ENCODE data around the gene PIN1. TPM values are rescaled to one million over a fixed set of nuclear protein-coding genes. Genes with fewer than 3 reads are reported as not detected.
"Not testable (repeated sequence)": the region's sequence is repeated elsewhere in the genome, so short reads cannot be mapped to it uniquely, and the experiment has no call there.

The PIN1 gene
- total RNA-seq (100 to 1,000 TPM; 228 to 232 TPM), polyA plus RNA-seq (ENCODE audit: insufficient read depth, low read depth, low replicate concordance) (209 TPM)
- long read RNA-seq, donor 1, full-length matches to known transcripts = 75 of 75 reads
- long read RNA-seq, donor 1, partial matches to known transcripts = 0 of 75 reads
- long read RNA-seq, donor 1, other reads (novel, unspliced or antisense) = 0 of 75 reads
- long read RNA-seq, donor 2, full-length matches to known transcripts = 34 of 34 reads
- long read RNA-seq, donor 2, partial matches to known transcripts = 0 of 34 reads
- long read RNA-seq, donor 2, other reads (novel, unspliced or antisense) = 0 of 34 reads

GRCh38 chr19:9834726-9835506, at the start of gene PIN1:
PIN1 (plus strand) TSS chr19:9835318; CDS start chr19:9835345, 27 bp downstream.
- 0 to 1% methylated on average over 9 to 73 of the region's 73 CpGs for WGBS, 2 donors
- H3K27ac ChIP-seq = peak within 1 kb of the TSS; percentile 77 to 83
- H3K4me3 ChIP-seq = peak within 1 kb of the TSS; percentile 81 to 96
- peaks cover 19% of the 10 kb centered on the region for H3K4me1 ChIP-seq
- TF ChIP-seq CTCF (IDR thresholded peaks at IDR 0.05) (peak in 2 of 3 experiments; percentile 58 to 63), POLR2A (IDR thresholded peaks at IDR 0.05) (no peak)
- DNase-seq = peak; percentile 100
- H3K27me3 ChIP-seq = no peaks in the 10 kb centered on the region
- H3K36me3 ChIP-seq (ENCODE audit: low read depth, missing control alignments) = no peaks in the 10 kb centered on the region
- intact Hi-C loops (cut with DNase I; ENCODE audit: low total_unique reads) = no loop called here
- H3K9me3 ChIP-seq = no peaks in the 10 kb centered on the region

DNA sequence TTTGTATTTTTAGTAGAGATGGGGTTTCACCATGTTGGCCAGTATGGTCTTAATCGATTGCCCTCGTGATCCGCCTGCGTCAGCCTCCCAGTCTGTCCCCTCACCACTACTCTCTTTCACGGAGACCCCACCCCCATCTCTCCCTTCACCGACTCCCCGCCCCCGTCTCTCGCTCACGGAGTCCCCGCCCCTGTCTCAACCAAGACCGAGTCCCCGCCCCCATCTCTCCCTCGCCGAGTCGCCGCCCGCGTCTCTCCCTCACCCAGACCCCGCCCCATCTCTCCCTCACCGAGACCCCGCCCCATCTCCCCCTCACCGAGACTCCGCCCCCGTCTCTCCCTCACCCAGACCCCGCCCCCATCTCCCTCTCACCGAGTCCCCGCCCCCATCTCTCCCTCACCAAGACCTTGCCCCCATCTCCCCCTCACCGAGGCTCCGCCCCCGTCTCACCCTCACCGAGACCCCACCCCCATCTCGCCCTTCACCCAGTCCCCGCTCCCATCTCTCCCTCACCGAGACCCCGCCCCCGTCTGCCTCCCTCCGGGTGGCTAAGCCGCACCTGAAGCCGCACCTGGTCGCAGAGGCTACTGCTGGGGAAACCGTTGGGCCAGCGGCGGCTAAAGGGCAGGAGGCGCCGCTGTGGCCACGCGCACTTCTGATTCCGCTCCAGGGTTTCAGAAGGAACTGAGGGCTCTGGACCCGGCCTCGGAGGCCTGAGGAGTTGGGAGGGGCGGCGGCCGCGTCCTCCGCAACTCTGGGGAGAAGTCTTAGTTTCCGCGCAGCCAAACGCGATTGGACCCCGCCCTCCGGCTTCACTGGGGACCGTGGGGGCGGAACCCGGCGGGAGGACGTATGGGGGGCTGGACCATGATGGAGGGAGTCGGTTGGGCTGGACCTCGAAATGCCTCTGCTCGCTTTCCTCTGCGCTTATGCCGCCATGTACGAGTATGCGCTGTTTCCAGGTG, 49.5 kb upstream of the PIN1 start:
- intact Hi-C loops (cut with DNase I; ENCODE audit: low total_unique reads) = no loop called here

DNA sequence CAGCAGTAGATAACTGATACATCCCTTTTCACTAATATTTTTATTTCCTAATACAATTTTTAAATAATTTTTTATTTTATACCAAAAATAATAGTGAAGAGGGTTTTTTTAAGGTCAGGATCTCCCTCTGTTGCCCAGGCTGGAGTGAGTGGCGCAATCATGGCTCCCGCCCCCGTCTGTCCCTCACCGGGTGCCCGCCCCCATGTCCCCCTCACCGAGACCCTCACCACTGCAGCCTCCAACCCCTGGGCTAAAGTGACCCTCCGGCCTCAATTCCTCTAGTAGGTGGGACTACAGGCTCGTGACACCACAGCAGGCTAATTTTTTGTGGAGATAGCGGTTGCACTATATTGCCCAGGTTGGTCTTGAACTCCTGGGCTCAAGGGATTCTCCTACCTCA, 48.8 kb upstream of the PIN1 start:
- Histone ChIP-seq H3K27ac (peak overlapping the region; percentile 99), H3K36me3 (ENCODE audit: low read depth, missing control alignments) (no peaks in the 10 kb centered on the region), H3K4me1 (peaks cover 36% of the 10 kb centered on the region), H3K9me3 (no peaks in the 10 kb centered on the region), H3K27me3 (no peaks in the 10 kb centered on the region), H3K4me3 (peak overlapping the region; percentile 78 to 89)
- intact Hi-C loops (cut with DNase I; ENCODE audit: low total_unique reads) = no loop called here
- TF ChIP-seq CTCF (IDR thresholded peaks at IDR 0.05) (no peak), POLR2A (IDR thresholded peaks at IDR 0.05) (no peak)
- 39 to 40% methylated on average over 9 of the region's 9 CpGs for WGBS, 2 donors
- DNase-seq = no peak

More for the DNA sequence above, 49.5 kb upstream of the PIN1 start:
- no peaks in the 10 kb centered on the region for H3K27me3 ChIP-seq
- no peaks in the 10 kb centered on the region for H3K9me3 ChIP-seq
- peaks cover 29% of the 10 kb centered on the region for H3K4me1 ChIP-seq
- peak overlapping the region; percentile 78 to 89 for H3K4me3 ChIP-seq
- WGBS, 2 donors = 1 to 2% methylated on average over 56 to 66 of the region's 74 CpGs
- TF ChIP-seq POLR2A (IDR thresholded peaks at IDR 0.05) (peak; percentile 51), CTCF (IDR thresholded peaks at IDR 0.05) (peak in 1 of 3 experiments; percentile 8)
- peak; percentile 99 for DNase-seq
- peak overlapping the region; percentile 99 for H3K27ac ChIP-seq
- H3K36me3 ChIP-seq (ENCODE audit: low read depth, missing control alignments) = no peaks in the 10 kb centered on the region

DNA sequence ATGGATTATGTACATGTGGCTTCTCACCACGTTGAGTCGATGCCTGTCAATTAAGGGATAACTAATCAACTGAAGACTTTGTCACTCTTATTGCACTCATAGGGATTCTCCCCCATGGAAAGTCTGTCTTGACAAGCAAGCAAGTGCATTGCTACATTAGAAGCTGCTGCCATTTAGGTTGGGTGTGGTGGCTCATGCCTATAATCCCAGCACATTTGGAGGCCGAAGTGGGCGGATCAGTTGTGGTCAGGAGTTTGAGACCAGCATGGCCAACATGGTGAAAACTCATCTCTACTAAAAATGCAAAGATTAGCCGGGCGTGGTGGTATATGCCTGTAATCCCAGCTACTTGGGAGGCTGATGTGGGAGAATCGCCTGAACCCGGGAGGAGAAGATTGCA, 48.3 kb upstream of the PIN1 start:
- Histone ChIP-seq H3K27ac (peak overlapping the region; percentile 99), H3K27me3 (no peaks in the 10 kb centered on the region), H3K4me3 (peak overlapping the region; percentile 78 to 89), H3K9me3 (no peaks in the 10 kb centered on the region), H3K36me3 (ENCODE audit: low read depth, missing control alignments) (no peaks in the 10 kb centered on the region), H3K4me1 (peaks cover 37% of the 10 kb centered on the region)
- WGBS, 2 donors = 81 to 82% methylated on average over 8 of the region's 8 CpGs
- TF ChIP-seq POLR2A (IDR thresholded peaks at IDR 0.05) (no peak), CTCF (IDR thresholded peaks at IDR 0.05) (no peak)
- intact Hi-C loops (cut with DNase I; ENCODE audit: low total_unique reads) = no loop called here
- DNase-seq = no peak

GRCh38 chr19:9788604-9789003, 46.5 kb upstream of the PIN1 start:
- Histone ChIP-seq H3K4me1 (peaks cover 37% of the 10 kb centered on the region), H3K27ac (peak overlapping the region; percentile 88 to 95)
- H3K27me3 ChIP-seq; intact Hi-C loops (cut with DNase I; ENCODE audit: low total_unique reads); H3K4me3 ChIP-seq; H3K36me3 ChIP-seq (ENCODE audit: low read depth, missing control alignments); H3K9me3 ChIP-seq; DNase-seq: not testable (repeated sequence)
- 88% methylated on average over 13 of the region's 13 CpGs for WGBS, 2 donors
